HepG2 (cell line): ENCODE data around the gene WFDC1. TPM values are rescaled to one million over a fixed set of nuclear protein-coding genes. Genes with fewer than 3 reads are reported as not detected.

Source experiments
- ATAC-seq: fragments of 200-7000 bp; cut with Tn5 transposase; 3 replicates; pipeline ENCODE4 v1.9.1; 2020; ENCODE audit warnings: mild to moderate bottlenecking, moderate library complexity
- BruUV-seq: library from RNA; stranded (reverse); fragments of 400-500 nt; replicated peaks from 2 replicates; lab custom pipeline; 2021; lab: Mats Ljungman, UMichigan
- CTCF ChIA-PET: fragments of 300-600 bp; formaldehyde crosslinking; extraction: SDS; loops from one replicate; lab custom pipeline; 2021; ENCODE audit warnings: low total read pairs, inconsistent platforms, low intra/inter-chr PET ratio; lab: Yijun Ruan, JAX
- POLR2A ChIA-PET: fragments of 350-600 bp; sonication (Branson Sonifier 250); formaldehyde crosslinking; loops from one replicate; lab custom pipeline; 2020; ENCODE audit warnings: antibody characterized with exemption, inconsistent platforms; lab: Yijun Ruan, JAX
- DNase-seq: peaks from one replicate; pipeline ENCODE4 v3.0.0-alpha.2; 2015; ENCODE audit warnings: low spot score
- FAIRE-seq: peaks from 3 replicates; lab custom pipeline; 2011; peaks lifted over from hg19 to GRCh38; lab: Jason Lieb, UNC
- H2AFZ ChIP-seq: one replicate; pipeline ENCODE4 v1.6.1; 2011; ENCODE audit warnings: low read length, inconsistent platforms
- H3K27ac ChIP-seq: fragments of 300-600 bp; 3 replicates; pipeline ENCODE4 v1.8.0; 2011; ENCODE audit warnings: mixed run types, mild to moderate bottlenecking, mixed read lengths, low read length, inconsistent platforms; ENCODE audit not compliant: insufficient read depth; ENCODE audit errors: extremely low read length
- H3K27me3 ChIP-seq, 2 experiments: fragments of 200-600 bp in 1 of 2; 2 replicates in 1 of 2; 3 replicates in 1 of 2; pipeline versions ENCODE4 v1.6.0 to v1.8.0; 2011; ENCODE audit warnings: low read length in 2 of 2, mild to moderate bottlenecking in 2 of 2, moderate library complexity in 2 of 2, inconsistent platforms in 1 of 2; ENCODE audit not compliant: insufficient read depth in 2 of 2, control insufficient read depth in 1 of 2
- H3K36me3 ChIP-seq, 2 experiments: fragments of 200-600 bp in 1 of 2; replicated peaks in 1 of 2; 2 replicates in 1 of 2; 3 replicates in 1 of 2; pipeline versions ENCODE4 v1.5.1 to v1.8.0; 2011; ENCODE audit warnings: low read length in 2 of 2, inconsistent platforms in 1 of 2; ENCODE audit not compliant: insufficient read depth in 2 of 2, control insufficient read depth in 1 of 2
- H3K4me1 ChIP-seq: 2 replicates; pipeline ENCODE4 v1.5.1; 2012; ENCODE audit warnings: low read length, inconsistent platforms; ENCODE audit not compliant: insufficient read depth
- H3K4me2 ChIP-seq: 2 replicates; pipeline ENCODE4 v1.6.0; 2011; ENCODE audit warnings: low read depth, low read length, inconsistent platforms
- H3K4me3 ChIP-seq, 3 experiments: fragments of 200-600 bp in 1 of 3; sonication (generic), shearing (Covaris generic) in 1 of 3; replicated peaks in 1 of 3; 2 replicates each; pipeline ENCODE4 v1.5.1; 2011 to 2016; ENCODE audit warnings: low read length in 3 of 3, inconsistent platforms in 2 of 3, low read depth in 2 of 3, mild to moderate bottlenecking in 2 of 3, control low read depth in 1 of 3, mixed read lengths in 1 of 3; ENCODE audit not compliant: insufficient read depth in 1 of 3
- H3K79me2 ChIP-seq: one replicate; pipeline ENCODE4 v1.6.1; 2011; ENCODE audit warnings: low read length, inconsistent platforms; ENCODE audit not compliant: insufficient read depth
- H3K9ac ChIP-seq: 2 replicates; pipeline ENCODE4 v1.6.0; 2011; ENCODE audit warnings: mild to moderate bottlenecking, low read depth, low read length, inconsistent platforms; ENCODE audit not compliant: insufficient read depth
- H3K9me3 ChIP-seq: 2 replicates; pipeline ENCODE4 v1.5.1; 2012; ENCODE audit warnings: mild to moderate bottlenecking, low read length
- H4K20me1 ChIP-seq: 2 replicates; pipeline ENCODE4 v1.6.0; 2011; ENCODE audit warnings: inconsistent platforms, mild to moderate bottlenecking, low read length, moderate library complexity; ENCODE audit not compliant: insufficient read depth
- FOSL1 ChIP-seq: sonication (generic); formaldehyde crosslinking; IDR thresholded peaks from 2 replicates; pipeline ENCODE4 v1.9.0; 2021; ENCODE audit warnings: missing genetic modification reagents, borderline replicate concordance
- IKZF5 ChIP-seq: IDR thresholded peaks from 2 replicates; pipeline ENCODE4 v1.6.1; 2018; ENCODE audit warnings: missing genetic modification reagents, mild to moderate bottlenecking, missing compliant biosample characterization
- MAFK ChIP-seq, 2 experiments: IDR thresholded peaks in 1 of 2; conservative IDR thresholded peaks in 1 of 2; 2 replicates each; pipeline ENCODE4 v1.6.1; 2011; ENCODE audit warnings: improper control_type of control experiment in 2 of 2, low read length in 2 of 2
- PATZ1 ChIP-seq: sonication (generic); formaldehyde crosslinking; IDR thresholded peaks from 2 replicates; pipeline ENCODE4 v1.4.0; 2020; ENCODE audit warnings: missing genetic modification reagents
- PHB2 ChIP-seq: fragments of 450-650 bp; IDR thresholded peaks from 2 replicates; pipeline ENCODE4 v1.6.1; 2018; ENCODE audit not compliant: partially characterized antibody
- ZBTB2 ChIP-seq: sonication (generic); formaldehyde crosslinking; IDR thresholded peaks from 2 replicates; pipeline ENCODE4 v1.8.0; 2022; ENCODE audit warnings: low read depth, missing genetic modification reagents
- ZNF317 ChIP-seq: sonication (generic); formaldehyde crosslinking; IDR thresholded peaks from 2 replicates; pipeline ENCODE4 v1.5.0; 2020; ENCODE audit warnings: mild to moderate bottlenecking, missing genetic modification reagents
- ZNF615 ChIP-seq: sonication (generic); formaldehyde crosslinking; IDR thresholded peaks from 2 replicates; pipeline ENCODE4 v1.5.0; 2020; ENCODE audit warnings: mild to moderate bottlenecking, missing genetic modification reagents, borderline replicate concordance
- WGBS: methylation state at CpG from one replicate; pipeline ENCODE4 v1.1.6; 2017; ENCODE audit warnings: low lambda C conversion rate; 5-methylcytosine and 5-hydroxymethylcytosine counted together
- in situ Hi-C: cut with HindIII; loops from 2 replicates; pipeline ENCODE4 v1.10.0; 2017; ENCODE audit warnings: low pct_unique_long_range_greater_than_20kb; ENCODE audit not compliant: extremely low pct_ligation_motif_present
- intact Hi-C: fragments of 100-400 bp; cut with micrococcal nuclease; formaldehyde crosslinking; loops from one replicate; pipeline ENCODE4 v1.10.0; 2022; ENCODE audit not compliant: unreplicated experiment
- polyA plus RNA-seq, 8 experiments: library from polyadenylated mRNA; depleted of rRNA in 3 of 8; stranded (reverse) in 7 of 8; unstranded in 1 of 8; fragments of >200 nt; fragmentation: Illumina TruSeq in 4 of 8; extraction: Trizol in 4 of 8; gene quantifications; 2 replicates each; pipeline versions ENCODE4 v1.2.1 to v1.2.3, GENCODE V29; 2011 to 2016; ENCODE audit warnings: low read depth in 4 of 8, missing spikeins in 1 of 8, mixed read lengths in 1 of 8; ENCODE audit not compliant: insufficient read depth in 1 of 8
- total RNA-seq, 5 experiments: library from RNA; depleted of rRNA; stranded (reverse); fragments of >200 nt; fragmentation: Illumina TruSeq; extraction: Trizol; gene quantifications; 2 replicates each; pipeline ENCODE4 v1.2.3, GENCODE V29; 2016; ENCODE audit warnings: low read depth in 1 of 5

Gene WFDC1
- total and polyA plus RNA-seq, 2 of the 13 experiments (the other 11 are each of a cell fraction or from before 2014, with no cell fraction given): not detected

GRCh38 chr16:84356176-84356575 lies 61.5 kb downstream of the WFDC1 start:
- no peaks in the 10 kb centered on the region for H3K9me3 ChIP-seq
- peaks cover 40% of the 10 kb centered on the region for H3K4me1 ChIP-seq
- H3K27me3 ChIP-seq: peaks cover 0 to 39% of the 10 kb centered on the region in 2 experiments; a peak in 3 of 5 replicates
- H3K9ac ChIP-seq: no peak overlapping the region
- H3K4me2 ChIP-seq: peak overlapping the region; percentile 14; the same call in 1 of the 2 replicates
- no peak for ATAC-seq
- intact Hi-C loops (no loop called here), in situ Hi-C loops (no loop called here)
- CTCF ChIA-PET: no interaction called here
- no peaks in the 10 kb centered on the region for H3K79me2 ChIP-seq
- no peaks in the 10 kb centered on the region for H3K36me3 ChIP-seq
- no peak overlapping the region for H3K27ac ChIP-seq
- POLR2A ChIA-PET: no interaction called here
- FAIRE-seq: no peak
- no peak for DNase-seq
- no TSS peak for BruUV-seq
- TF ChIP-seq ZBTB2 (CRISPR knock-in tag) (no peak), PATZ1 (CRISPR knock-in tag) (no peak), IKZF5 (CRISPR knock-in tag) (no peak), PHB2 (no peak), MAFK (conservative IDR thresholded peaks at IDR 0.05 in 1 of 2, IDR thresholded peaks at IDR 0.05 in 1 of 2; ENCODE audit: low read length in 2 of 2) (0 out of 4 replicates have a peak, but pooled peaks of 1 of the 2 experiments have one; percentile 12), ZNF615 (CRISPR knock-in tag) (no peak), FOSL1 (CRISPR knock-in tag) (no peak), ZNF317 (CRISPR knock-in tag) (no peak)
- 49% methylated on average over 8 of the region's 10 CpGs for WGBS
- H3K4me3 ChIP-seq: no peak overlapping the region
- H2AFZ ChIP-seq: no peak overlapping the region
- H4K20me1 ChIP-seq: no peaks in the 10 kb centered on the region; the same call in 1 of the 2 replicates
